ENCODE results near the gene CHMP2A. TPM values are rescaled to one million over a fixed set of nuclear protein-coding genes. Genes with fewer than 3 reads are reported as not detected.
A peak's percentile ranks its signal among the peaks of the same experiment; 100 is the strongest.

CHMP2A gene
- total and polyA plus RNA-seq, 10 of the 15 experiments (the other 5 are each of a cell fraction or from before 2014, with no cell fraction given) = 69.5 to 172 (median 109) TPM

DNA sequence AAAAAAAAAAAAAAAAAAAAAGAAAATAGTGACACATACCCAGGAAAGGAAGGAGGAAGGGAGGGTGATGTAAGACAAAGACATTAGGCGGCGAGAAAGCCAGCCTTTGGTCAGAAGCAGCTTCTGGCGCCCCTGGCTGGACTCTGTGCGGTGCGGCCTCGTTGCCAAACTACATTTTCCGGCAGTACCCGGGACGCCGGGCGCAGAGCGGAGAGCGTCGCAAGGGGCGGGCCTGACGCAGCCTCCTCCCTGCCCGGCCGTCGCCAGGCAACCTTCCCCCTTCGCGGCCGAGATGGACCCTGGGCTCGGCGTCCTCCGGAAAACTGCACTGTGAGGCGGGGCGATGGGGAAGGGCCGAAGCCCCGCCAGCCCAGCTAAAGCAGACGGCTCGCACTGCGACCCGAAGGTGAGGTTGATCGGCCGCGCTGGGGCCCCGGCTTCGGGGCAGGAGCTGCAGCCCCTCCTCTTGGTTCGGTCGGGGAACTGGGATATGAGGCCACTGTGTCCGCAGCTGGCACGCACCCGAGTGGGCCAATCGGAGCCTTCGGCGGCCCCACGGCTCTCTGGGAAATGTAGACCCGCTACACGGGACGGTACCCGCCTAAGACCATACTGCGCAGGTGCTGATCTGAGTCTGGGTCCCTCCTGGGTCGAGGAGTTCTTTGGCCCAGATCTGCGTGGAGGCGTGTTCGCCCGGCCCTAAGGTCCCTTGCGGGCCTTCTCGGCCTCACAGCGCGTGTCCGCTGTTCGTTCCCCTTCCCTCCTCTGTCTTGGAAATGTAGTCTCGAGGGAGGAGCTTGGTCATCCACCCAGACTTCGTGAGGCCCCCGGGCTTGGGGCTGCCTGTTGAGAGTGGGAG lies 20.5 kb upstream of the CHMP2A start (continued):
- TF ChIP-seq EGR1 (IDR thresholded peaks at IDR 0.05; ENCODE audit: borderline replicate concordance in 1 of 2, low read depth in 2 of 2, low read length in 2 of 2) (peak in 1 of 2 experiments; percentile 66; a peak in 1 of 3 replicates), RFX5 (IDR thresholded peaks at IDR 0.05; ENCODE audit: low read depth, low read length) (0 out of 2 replicates have a peak, but pooled peaks have one; percentile 32), SKIL (IDR thresholded peaks at IDR 0.05; ENCODE audit: low read depth, poor library complexity, severe bottlenecking) (peak; percentile 17), GATAD2B (conservative IDR thresholded peaks at IDR 0.05; ENCODE audit: low read depth) (peak; percentile 83), ATF7 (IDR thresholded peaks at IDR 0.05; ENCODE audit: low read depth) (peak; percentile 51; the same call in 1 of the 2 replicates), BACH1 (IDR thresholded peaks at IDR 0.05; ENCODE audit: borderline replicate concordance) (0 out of 2 replicates have a peak, but pooled peaks have one; percentile 65), BCLAF1 (IDR thresholded peaks at IDR 0.05) (no peak), SMARCA5 (IDR thresholded peaks at IDR 0.05) (peak; percentile 67; the same call in 1 of the 2 replicates), ASH2L (IDR thresholded peaks at IDR 0.05; ENCODE audit: borderline replicate concordance, low read depth) (no peak), HDGF (IDR thresholded peaks at IDR 0.05) (peak; percentile 66; the same call in 1 of the 2 replicates), BHLHE40 (IDR thresholded peaks at IDR 0.05; ENCODE audit: borderline replicate concordance in 1 of 2, low read depth in 2 of 2, low read length in 1 of 2) (peak; percentile 30 to 87; a peak in 3 of 4 replicates), MTA3 (IDR thresholded peaks at IDR 0.05; ENCODE audit: borderline replicate concordance, low read length) (no peak), BRCA1 (IDR thresholded peaks at IDR 0.05; ENCODE audit: low read depth, low read length) (0 out of 2 replicates have a peak, but pooled peaks have one; percentile 38), RAD51 (IDR thresholded peaks at IDR 0.05) (no peak), TAF1 (IDR thresholded peaks at IDR 0.05; ENCODE audit: borderline replicate concordance, low read depth, low read length) (peak; percentile 49; the same call in 1 of the 2 replicates), CHD2 (IDR thresholded peaks at IDR 0.05; ENCODE audit: borderline replicate concordance, low read depth, low read length) (peak; percentile 29; the same call in 1 of the 2 replicates), RELA (IDR thresholded peaks at IDR 0.05; ENCODE audit: borderline replicate concordance, partially characterized antibody) (peak; percentile 38), MYC (IDR thresholded peaks at IDR 0.05; ENCODE audit: insufficient read depth, insufficient read length, insufficient replicate concordance, low read length, severe bottlenecking) (no peak), IRF4 (IDR thresholded peaks at IDR 0.05; ENCODE audit: low read depth, low read length) (no peak)
- TF ChIP-seq, protein P1, sequence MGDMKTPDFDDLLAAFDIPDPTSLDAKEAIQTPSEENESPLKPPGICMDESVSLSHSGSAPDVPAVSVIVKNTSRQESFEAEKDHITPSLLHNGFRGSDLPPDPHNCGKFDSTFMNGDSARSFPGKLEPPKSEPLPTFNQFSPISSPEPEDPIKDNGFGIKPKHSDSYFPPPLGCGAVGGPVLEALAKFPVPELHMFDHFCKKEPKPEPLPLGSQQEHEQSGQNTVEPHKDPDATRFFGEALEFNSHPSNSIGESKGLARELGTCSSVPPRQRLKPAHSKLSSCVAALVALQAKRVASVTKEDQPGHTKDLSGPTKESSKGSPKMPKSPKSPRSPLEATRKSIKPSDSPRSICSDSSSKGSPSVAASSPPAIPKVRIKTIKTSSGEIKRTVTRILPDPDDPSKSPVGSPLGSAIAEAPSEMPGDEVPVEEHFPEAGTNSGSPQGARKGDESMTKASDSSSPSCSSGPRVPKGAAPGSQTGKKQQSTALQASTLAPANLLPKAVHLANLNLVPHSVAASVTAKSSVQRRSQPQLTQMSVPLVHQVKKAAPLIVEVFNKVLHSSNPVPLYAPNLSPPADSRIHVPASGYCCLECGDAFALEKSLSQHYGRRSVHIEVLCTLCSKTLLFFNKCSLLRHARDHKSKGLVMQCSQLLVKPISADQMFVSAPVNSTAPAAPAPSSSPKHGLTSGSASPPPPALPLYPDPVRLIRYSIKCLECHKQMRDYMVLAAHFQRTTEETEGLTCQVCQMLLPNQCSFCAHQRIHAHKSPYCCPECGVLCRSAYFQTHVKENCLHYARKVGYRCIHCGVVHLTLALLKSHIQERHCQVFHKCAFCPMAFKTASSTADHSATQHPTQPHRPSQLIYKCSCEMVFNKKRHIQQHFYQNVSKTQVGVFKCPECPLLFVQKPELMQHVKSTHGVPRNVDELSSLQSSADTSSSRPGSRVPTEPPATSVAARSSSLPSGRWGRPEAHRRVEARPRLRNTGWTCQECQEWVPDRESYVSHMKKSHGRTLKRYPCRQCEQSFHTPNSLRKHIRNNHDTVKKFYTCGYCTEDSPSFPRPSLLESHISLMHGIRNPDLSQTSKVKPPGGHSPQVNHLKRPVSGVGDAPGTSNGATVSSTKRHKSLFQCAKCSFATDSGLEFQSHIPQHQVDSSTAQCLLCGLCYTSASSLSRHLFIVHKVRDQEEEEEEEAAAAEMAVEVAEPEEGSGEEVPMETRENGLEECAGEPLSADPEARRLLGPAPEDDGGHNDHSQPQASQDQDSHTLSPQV (IDR thresholded peaks at IDR 0.05) = no peak

All from GM12878 (cell line).